Heart right ventricle (tissue), 16 donors: ENCODE results near the gene SLC39A6. TPM values are rescaled to one million over a fixed set of nuclear protein-coding genes. Genes with fewer than 3 reads are reported as not detected.
"Not testable (repeated sequence)": the region's sequence is repeated elsewhere in the genome, so short reads cannot be mapped to it uniquely, and the experiment has no call there.

Experiments used
- ATAC-seq, 8 donors: fragments of 200-7000 bp; cut with Tn5 transposase; one replicate each; pipeline ENCODE4 v1.9.1; 2020; ENCODE audit warnings: mild to moderate bottlenecking in 8 of 8, moderate library complexity in 8 of 8, moderate number of reproducible peaks in 1 of 8
- DNase-seq, 2 donors: peaks; one replicate each; pipeline ENCODE4 v3.0.0-alpha.2; 2020
- H3K27ac ChIP-seq, 10 donors: fragments of 200-600 bp; sonication (generic) in 2 of 10; one replicate each; pipeline versions ENCODE4 v1.5.0 to v1.8.0; 2020 to 2022; ENCODE audit warnings: mild to moderate bottlenecking in 3 of 10
- H3K27me3 ChIP-seq, 7 donors: fragments of 200-600 bp; one replicate each; pipeline ENCODE4 v1.8.0; 2021 to 2022; ENCODE audit warnings: mild to moderate bottlenecking in 2 of 7
- H3K36me3 ChIP-seq, 9 donors: fragments of 200-600 bp; sonication (generic) in 1 of 9; one replicate each; pipeline versions ENCODE4 v1.5.0 to v1.8.0; 2020 to 2022; ENCODE audit warnings: mild to moderate bottlenecking in 2 of 9
- H3K4me1 ChIP-seq, 9 donors: fragments of 200-600 bp; sonication (generic) in 1 of 9; one replicate each; pipeline versions ENCODE4 v1.5.0 to v1.8.0; 2020 to 2022; ENCODE audit warnings: mild to moderate bottlenecking in 4 of 9
- H3K4me3 ChIP-seq, 10 donors: fragments of 200-600 bp; sonication (generic) in 2 of 10; one replicate each; pipeline versions ENCODE4 v1.5.0 to v1.8.0; 2020 to 2022; ENCODE audit warnings: mild to moderate bottlenecking in 7 of 10, moderate library complexity in 2 of 10
- H3K9me3 ChIP-seq, 11 donors: fragments of 200-600 bp in 10 of 11; sonication (generic) in 2 of 11; one replicate each; pipeline versions ENCODE4 v1.5.0 to v1.8.0; 2013 to 2022; ENCODE audit warnings: mild to moderate bottlenecking in 2 of 11, control low read depth in 1 of 11, moderate library complexity in 1 of 11
- CTCF ChIP-seq, 9 donors: fragments of 200-600 bp; sonication (generic) in 2 of 9; IDR thresholded peaks; one replicate each; pipeline versions ENCODE4 v1.5.0 to v1.8.0; 2021 to 2022; ENCODE audit warnings: antibody characterized with exemption in 9 of 9, mild to moderate bottlenecking in 5 of 9, moderate library complexity in 1 of 9
- WGBS, 2 donors: extraction: QIAGEN DNeasy Blood & Tissue Kit; methylation state at CpG; one replicate each; pipeline ENCODE4 v1.1.7; 2013; ENCODE audit warnings: inconsistent platforms in 1 of 2; 5-methylcytosine and 5-hydroxymethylcytosine counted together
- intact Hi-C, 10 donors: fragments of 100-400 bp; cut with DNase I; formaldehyde crosslinking; loops; one replicate each; pipeline versions ENCODE4 v1.11.1 to v1.14.2; 2022
- polyA plus RNA-seq, 2 donors: library from polyadenylated mRNA; stranded (reverse); fragments of 200-250 nt; gene quantifications; one replicate each; pipeline ENCODE4 v1.2.3, GENCODE V29; 2013
- total RNA-seq, 10 donors: library from RNA; stranded (reverse); fragmentation: NEBNext Ultra II Directional in 3 of 10; extraction: Animal tissue kit (Norgen Biotek cat#: 25700) in 3 of 10; gene quantifications; one replicate each; pipeline versions ENCODE4 v1.2.1 to v1.2.4, GENCODE V29; 2021 to 2023
- donor health status: Arrhythmogenic right ventricular cardiomyopathy.
- donor health status: ischemic (EF 13 %, LVEDD 7.1; RV severe dilation, severe dysfunction).
- donor health status: healthy with polysubstance abuse.
- donor health status: DM: no; HTN: yes; CAD: no.
- donor health status: DM: no; HTN: no; CAD: no.
- donor health status: ischemic (EF 25% LVEDD 6.9; RV normal size, moderate dysfunction).
- donor health status: ischemic (EF 25% LVEDD 5.7; RV mildly dilated, moderate dysfunction).
- donor health status: healthy.
- donor health status: DM: yes; HTN: yes; CAD: no.
- donor health status: Ischemic cardiomyopathy.
- donor health status: ischemic (EF 35%, LVEDD 5.7; RV mildly dilated, moderate dysfunction).
- donor health status: nonischemic (EF 11% LVEDD 7.7; RV severe dilation, severe dysfunction).
- donor health status: DM: yes; HTN: yes; CAD: no.
- donor health status: PGD.
- donor health status: ischemic (EF 29% LVEDD 5.4; RV normal size, mild dysfunction).
- donor health status: nonischemic (EF 23%, LVEDD 6.1; RV moderate dilation, normal function).

SLC39A6 gene
- total and polyA plus RNA-seq, 12 donors: 3.5 to 18.4 (median 12.7) TPM

GRCh38 chr18:36099311-36099710 lies 29.8 kb downstream of the SLC39A6 start:
- H3K27me3 ChIP-seq: peaks cover 0 to 5% (median 0%) of the 10 kb centered on the region in 7 donors

GRCh38 chr18:36096955-36097354 lies 32.2 kb downstream of the SLC39A6 start:
- no peak overlapping the region for H3K4me3 ChIP-seq
- DNase-seq: no peak
- no peaks in the 10 kb centered on the region for H3K36me3 ChIP-seq
- intact Hi-C loops: loop anchor here in 7 of 10 donors (2.0 to 10.0 kb wide), 5 partner anchors 75 to 478 kb away; no protein-coding TSS in a partner anchor
- no peak for TF ChIP-seq CTCF (IDR thresholded peaks at IDR 0.05)
- no peak overlapping the region for H3K27ac ChIP-seq
- H3K9me3 ChIP-seq: peaks cover 0 to 5% (median 0%) of the 10 kb centered on the region in 11 donors
- no peak for ATAC-seq
- peaks cover 0 to 5% (median 0%) of the 10 kb centered on the region in 7 donors for H3K27me3 ChIP-seq
- no peaks in the 10 kb centered on the region for H3K4me1 ChIP-seq

More at GRCh38 chr18:36099311-36099710, 29.8 kb downstream of the SLC39A6 start:
- peaks cover 0 to 18% (median 2%) of the 10 kb centered on the region in 11 donors for H3K9me3 ChIP-seq
- ATAC-seq (no peak), DNase-seq (no peak)
- intact Hi-C loops: loop anchor here in 5 of 10 donors (2.0 to 10.0 kb wide), 5 partner anchors 77 to 475 kb away; no protein-coding TSS in a partner anchor
- no peaks in the 10 kb centered on the region for H3K36me3 ChIP-seq
- no peak for TF ChIP-seq CTCF (IDR thresholded peaks at IDR 0.05)
- no peaks in the 10 kb centered on the region for H3K4me1 ChIP-seq
- no peak overlapping the region for H3K4me3 ChIP-seq
- no peak overlapping the region for H3K27ac ChIP-seq

DNA sequence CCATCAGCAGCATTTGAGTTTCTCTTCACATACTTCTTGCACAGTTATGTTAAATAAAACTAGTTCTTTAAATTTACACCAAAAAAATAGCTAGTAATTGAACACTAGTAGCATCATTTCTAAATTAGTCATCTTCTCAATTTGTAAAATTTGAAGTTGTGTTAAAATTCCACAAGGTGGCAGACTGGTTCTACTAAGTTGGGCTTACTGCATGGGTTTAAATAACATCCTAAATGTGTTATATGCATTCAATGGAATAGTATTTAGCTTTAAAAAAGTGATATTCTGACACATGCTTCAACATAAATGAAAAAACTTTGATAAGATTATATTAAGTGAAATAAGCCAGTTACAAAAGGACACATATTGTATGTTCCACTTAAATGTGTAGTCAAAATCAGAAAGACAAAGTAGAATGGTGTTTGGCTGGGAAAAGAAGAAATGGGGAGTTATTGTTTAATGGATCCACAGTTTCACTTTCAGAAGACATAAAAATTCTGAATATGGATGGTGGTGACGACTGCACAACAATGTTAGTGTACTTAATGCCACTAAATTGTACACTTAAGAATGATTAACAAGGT lies 33.1 kb downstream of the SLC39A6 start:
- DNase-seq (no peak), ATAC-seq (peak in 1 of 8 donors; percentile 29)
- Histone ChIP-seq H3K4me1 (no peaks in the 10 kb centered on the region), H3K36me3 (no peaks in the 10 kb centered on the region), H3K27ac (no peak overlapping the region), H3K27me3 (peaks cover 0 to 5% (median 0%) of the 10 kb centered on the region in 7 donors), H3K9me3 (no peaks in the 10 kb centered on the region), H3K4me3 (no peak overlapping the region)
- WGBS, 2 donors: 13 to 28% methylated on average over 1 of the region's 1 CpG
- intact Hi-C loops: loop anchor here in 8 of 10 donors (2.0 to 10.0 kb wide), 5 partner anchors 74 to 479 kb away; no protein-coding TSS in a partner anchor
- TF ChIP-seq CTCF (IDR thresholded peaks at IDR 0.05): peak; percentile 29 to 72 (median 59)

GRCh38 chr18:36094431-36094830 lies 34.7 kb downstream of the SLC39A6 start:
- no peaks in the 10 kb centered on the region for H3K4me1 ChIP-seq
- H3K4me3 ChIP-seq: no peak overlapping the region
- no peak overlapping the region for H3K27ac ChIP-seq
- peaks cover 0 to 5% (median 0%) of the 10 kb centered on the region in 7 donors for H3K27me3 ChIP-seq
- intact Hi-C loops: loop anchor here in 4 of 10 donors (2.0 to 10.0 kb wide), 4 partner anchors 80 to 480 kb away; no protein-coding TSS in a partner anchor
- WGBS, 2 donors: 59 to 64% methylated on average over 3 of the region's 3 CpGs
- no peak for TF ChIP-seq CTCF (IDR thresholded peaks at IDR 0.05)
- no peaks in the 10 kb centered on the region for H3K9me3 ChIP-seq
- no peak for ATAC-seq
- no peak for DNase-seq
- H3K36me3 ChIP-seq: no peaks in the 10 kb centered on the region

DNA sequence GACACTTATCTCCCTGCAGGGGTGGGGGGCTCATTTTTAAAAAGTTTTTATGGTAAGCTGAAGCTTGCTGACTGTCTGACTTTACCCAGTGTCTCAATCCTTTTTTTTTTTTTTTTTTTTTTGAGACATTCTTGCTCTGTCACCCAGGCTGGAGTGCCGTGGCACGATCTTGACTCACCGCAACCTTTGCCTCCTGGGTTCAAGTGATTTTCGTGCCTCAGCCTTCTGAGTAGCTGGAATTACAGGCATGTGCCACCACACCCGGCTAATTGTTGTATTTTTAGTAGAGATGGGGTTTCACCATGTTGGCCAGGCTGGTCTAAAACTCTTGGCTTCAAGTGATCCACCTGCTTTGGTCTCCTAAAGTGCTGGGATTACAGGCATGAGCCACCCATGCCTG lies 37.0 kb downstream of the SLC39A6 start:
- not testable (repeated sequence) for DNase-seq, H3K9me3 ChIP-seq, H3K27ac ChIP-seq, H3K4me1 ChIP-seq, H3K4me3 ChIP-seq, H3K36me3 ChIP-seq, H3K27me3 ChIP-seq, ATAC-seq
- WGBS, 2 donors: 69 to 87% methylated on average over 5 of the region's 5 CpGs
- intact Hi-C loops: loop anchor here in 3 of 10 donors (5.0 to 10.0 kb wide), 3 partner anchors 77 to 483 kb away; no protein-coding TSS in a partner anchor
